H1 (cell line): ENCODE results near the gene ZNF385B.

ENCODE experiments used
- RFX5 ChIP-seq: IDR thresholded peaks from 2 replicates; pipeline ENCODE4 v1.6.1; 2011; ENCODE audit warnings: low read depth, low read length, improper control_type of control experiment, borderline replicate concordance
- RNF2 ChIP-seq: fragments of 200-900, 300-1000 bp; sonication (generic); IDR thresholded peaks from 2 replicates; pipeline ENCODE4 v1.7.1; 2016; ENCODE audit warnings: borderline replicate concordance, low read depth, mild to moderate bottlenecking, antibody characterized with exemption, low read length; ENCODE audit not compliant: poor library complexity, severe bottlenecking; ENCODE audit errors: missing control alignments
- TF ChIP-seq, protein P1 (sequence below), 3 experiments: IDR thresholded peaks; 1 replicate in 2 of 3; 2 replicates in 1 of 3; pipeline versions ENCODE4 v1.5.1 to v1.6.1; 2011; ENCODE audit warnings: low read length in 3 of 3, mild to moderate bottlenecking in 3 of 3, inconsistent platforms in 2 of 3, low read depth in 1 of 3, moderate library complexity in 1 of 3; ENCODE audit not compliant: insufficient read depth in 1 of 3; ENCODE audit errors: control extremely low read depth in 1 of 3

DNA sequence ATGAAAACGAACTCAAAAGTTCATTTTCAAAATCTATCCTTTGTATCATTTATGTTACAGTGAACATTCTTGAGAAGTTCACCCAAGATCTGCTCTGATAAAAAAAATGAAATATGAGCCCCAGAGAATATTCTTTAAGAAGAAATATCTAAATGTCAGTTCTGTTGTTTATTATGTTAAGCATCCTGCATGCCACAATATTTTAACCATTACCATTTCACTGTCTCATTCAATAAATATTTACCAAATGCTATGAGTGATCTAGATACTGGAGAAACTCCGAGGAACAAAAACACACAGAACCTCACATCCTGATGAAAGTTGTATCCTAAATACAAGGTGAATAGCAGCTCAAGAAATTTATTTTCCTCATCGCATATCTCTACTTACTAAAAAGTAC is 170.2 kb downstream of the ZNF385B start:
- TF ChIP-seq RFX5 (no peak), RNF2 (no peak)
- TF ChIP-seq, protein P1, sequence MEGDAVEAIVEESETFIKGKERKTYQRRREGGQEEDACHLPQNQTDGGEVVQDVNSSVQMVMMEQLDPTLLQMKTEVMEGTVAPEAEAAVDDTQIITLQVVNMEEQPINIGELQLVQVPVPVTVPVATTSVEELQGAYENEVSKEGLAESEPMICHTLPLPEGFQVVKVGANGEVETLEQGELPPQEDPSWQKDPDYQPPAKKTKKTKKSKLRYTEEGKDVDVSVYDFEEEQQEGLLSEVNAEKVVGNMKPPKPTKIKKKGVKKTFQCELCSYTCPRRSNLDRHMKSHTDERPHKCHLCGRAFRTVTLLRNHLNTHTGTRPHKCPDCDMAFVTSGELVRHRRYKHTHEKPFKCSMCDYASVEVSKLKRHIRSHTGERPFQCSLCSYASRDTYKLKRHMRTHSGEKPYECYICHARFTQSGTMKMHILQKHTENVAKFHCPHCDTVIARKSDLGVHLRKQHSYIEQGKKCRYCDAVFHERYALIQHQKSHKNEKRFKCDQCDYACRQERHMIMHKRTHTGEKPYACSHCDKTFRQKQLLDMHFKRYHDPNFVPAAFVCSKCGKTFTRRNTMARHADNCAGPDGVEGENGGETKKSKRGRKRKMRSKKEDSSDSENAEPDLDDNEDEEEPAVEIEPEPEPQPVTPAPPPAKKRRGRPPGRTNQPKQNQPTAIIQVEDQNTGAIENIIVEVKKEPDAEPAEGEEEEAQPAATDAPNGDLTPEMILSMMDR (IDR thresholded peaks at IDR 0.05; ENCODE audit: control extremely low read depth in 1 of 3, insufficient read depth in 1 of 3, low read depth in 1 of 3, low read length in 3 of 3) = no peak
